Effector memory CD4-positive, alpha-beta T cell (primary cell): ENCODE measurements around the gene AK5.

Experiments
- DNase-seq, 3 donors: peaks; one replicate each; pipeline ENCODE4 v3.0.0-alpha.2; 2020
- H3K27ac ChIP-seq: 2 replicates; pipeline ENCODE4 v1.7.0; 2013; ENCODE audit warnings: mild to moderate bottlenecking, low read length, moderate library complexity; ENCODE audit not compliant: insufficient read depth, poor library complexity, severe bottlenecking
- H3K27me3 ChIP-seq: replicated peaks from 2 replicates; pipeline ENCODE4 v1.7.0; 2013; ENCODE audit warnings: mild to moderate bottlenecking, low read length; ENCODE audit not compliant: insufficient read depth, control insufficient read depth, poor library complexity, severe bottlenecking
- H3K36me3 ChIP-seq: 2 replicates; pipeline ENCODE4 v1.7.0; 2013; ENCODE audit warnings: mild to moderate bottlenecking, low read length, moderate library complexity; ENCODE audit not compliant: control insufficient read depth, insufficient read depth
- H3K4me1 ChIP-seq: 2 replicates; pipeline ENCODE4 v1.7.0; 2013; ENCODE audit warnings: low read length, mild to moderate bottlenecking; ENCODE audit not compliant: control insufficient read depth, insufficient read depth, poor library complexity, severe bottlenecking
- H3K4me3 ChIP-seq: 2 replicates; pipeline ENCODE4 v1.7.0; 2013; ENCODE audit warnings: low read length, low read depth, mild to moderate bottlenecking; ENCODE audit not compliant: insufficient read depth, poor library complexity, severe bottlenecking
- H3K9me3 ChIP-seq: 2 replicates; pipeline ENCODE4 v1.7.0; 2013; ENCODE audit warnings: mild to moderate bottlenecking, low read length, moderate library complexity; ENCODE audit not compliant: control insufficient read depth

Gene AK5

GRCh38 chr1:77387553-77387952 lies 105.7 kb downstream of the AK5 start:
- no peaks in the 10 kb centered on the region for H3K9me3 ChIP-seq
- no peaks in the 10 kb centered on the region for H3K27me3 ChIP-seq
- DNase-seq, result no peak
- H3K27ac ChIP-seq, result no peak overlapping the region
- no peaks in the 10 kb centered on the region for H3K36me3 ChIP-seq
- no peaks in the 10 kb centered on the region for H3K4me1 ChIP-seq
- H3K4me3 ChIP-seq, result no peak overlapping the region

- H3K4me1 ChIP-seq, result no peaks in the 10 kb centered on the region
- H3K4me3 ChIP-seq, result no peak overlapping the region
- no peak overlapping the region for H3K27ac ChIP-seq
- no peaks in the 10 kb centered on the region for H3K27me3 ChIP-seq
- no peaks in the 10 kb centered on the region for H3K36me3 ChIP-seq
- no peaks in the 10 kb centered on the region for H3K9me3 ChIP-seq
- no peak for DNase-seq
Measured at GRCh38 chr1:77388661-77389060, 106.8 kb downstream of the AK5 start.

GRCh38 chr1:77392486-77392885 lies 110.7 kb downstream of the AK5 start:
- Histone ChIP-seq H3K27me3 (no peaks in the 10 kb centered on the region), H3K36me3 (no peaks in the 10 kb centered on the region), H3K4me3 (no peak overlapping the region), H3K27ac (no peak overlapping the region), H3K4me1 (no peaks in the 10 kb centered on the region), H3K9me3 (no peaks in the 10 kb centered on the region)
- DNase-seq, result no peak

- no peak overlapping the region for H3K27ac ChIP-seq
- H3K4me1 ChIP-seq, result no peaks in the 10 kb centered on the region
- H3K27me3 ChIP-seq, result no peaks in the 10 kb centered on the region
- no peaks in the 10 kb centered on the region for H3K9me3 ChIP-seq
- no peaks in the 10 kb centered on the region for H3K36me3 ChIP-seq
- no peak for DNase-seq
- no peak overlapping the region for H3K4me3 ChIP-seq
Measured at GRCh38 chr1:77394166-77394565, 112.3 kb downstream of the AK5 start.

GRCh38 chr1:77395051-77395450 lies 113.2 kb downstream of the AK5 start:
- Histone ChIP-seq H3K27ac (no peak overlapping the region), H3K36me3 (no peaks in the 10 kb centered on the region), H3K4me1 (no peaks in the 10 kb centered on the region), H3K27me3 (no peaks in the 10 kb centered on the region), H3K4me3 (no peak overlapping the region), H3K9me3 (no peaks in the 10 kb centered on the region)
- no peak for DNase-seq

- H3K36me3 ChIP-seq, result no peaks in the 10 kb centered on the region
- H3K27me3 ChIP-seq, result no peaks in the 10 kb centered on the region
- no peak for DNase-seq
- no peaks in the 10 kb centered on the region for H3K9me3 ChIP-seq
- H3K27ac ChIP-seq, result no peak overlapping the region
- no peaks in the 10 kb centered on the region for H3K4me1 ChIP-seq
- H3K4me3 ChIP-seq, result no peak overlapping the region
Measured at GRCh38 chr1:77398152-77398551, 116.3 kb downstream of the AK5 start.

- Histone ChIP-seq H3K4me3 (no peak overlapping the region), H3K4me1 (no peaks in the 10 kb centered on the region), H3K9me3 (no peaks in the 10 kb centered on the region), H3K27ac (no peak overlapping the region), H3K27me3 (no peaks in the 10 kb centered on the region), H3K36me3 (no peaks in the 10 kb centered on the region)
- DNase-seq, result no peak
Measured at GRCh38 chr1:77399250-77400086, 117.6 kb downstream of the AK5 start.

GRCh38 chr1:77400781-77401180 lies 119.0 kb downstream of the AK5 start:
- Histone ChIP-seq H3K36me3 (no peaks in the 10 kb centered on the region), H3K9me3 (no peaks in the 10 kb centered on the region), H3K27me3 (no peaks in the 10 kb centered on the region), H3K4me3 (no peak overlapping the region), H3K27ac (no peak overlapping the region), H3K4me1 (no peaks in the 10 kb centered on the region)
- no peak for DNase-seq

GRCh38 chr1:77401384-77401783 lies 119.6 kb downstream of the AK5 start:
- Histone ChIP-seq H3K4me1 (no peaks in the 10 kb centered on the region), H3K9me3 (no peaks in the 10 kb centered on the region)

GRCh38 chr1:77405186-77405585 lies 123.4 kb downstream of the AK5 start:
- no peaks in the 10 kb centered on the region for H3K4me1 ChIP-seq
- H3K27me3 ChIP-seq, result no peaks in the 10 kb centered on the region
- H3K36me3 ChIP-seq, result no peaks in the 10 kb centered on the region
- no peak for DNase-seq
- H3K27ac ChIP-seq, result no peak overlapping the region
- H3K9me3 ChIP-seq, result no peaks in the 10 kb centered on the region
- no peak overlapping the region for H3K4me3 ChIP-seq

More at GRCh38 chr1:77401384-77401783, 119.6 kb downstream of the AK5 start:
- Histone ChIP-seq H3K36me3 (no peaks in the 10 kb centered on the region), H3K4me3 (no peak overlapping the region), H3K27me3 (no peaks in the 10 kb centered on the region), H3K27ac (no peak overlapping the region)
- DNase-seq, result no peak
